ENCODE measurements around the gene FIGNL1.

DNA sequence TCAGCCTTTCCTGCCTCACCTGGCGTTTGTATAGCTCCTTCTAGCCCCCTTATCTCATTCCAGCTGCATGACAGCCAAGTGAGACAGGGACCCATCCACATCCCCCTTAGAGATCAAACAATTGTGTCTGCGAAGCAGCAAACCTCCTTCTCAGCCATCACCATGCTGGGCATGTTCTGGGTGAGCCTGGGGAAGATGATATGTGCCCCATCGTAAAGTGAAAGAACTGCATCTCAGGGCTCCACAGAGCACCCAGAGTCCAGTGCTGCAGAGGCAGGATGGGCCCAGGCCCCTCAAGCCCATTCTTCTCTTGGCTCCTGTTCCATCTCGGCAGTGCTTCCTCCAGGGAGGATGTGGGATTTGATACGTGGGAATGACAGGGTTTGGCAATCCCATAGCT is 43.2 kb downstream of the FIGNL1 start:
- TF ChIP-seq, protein P1, sequence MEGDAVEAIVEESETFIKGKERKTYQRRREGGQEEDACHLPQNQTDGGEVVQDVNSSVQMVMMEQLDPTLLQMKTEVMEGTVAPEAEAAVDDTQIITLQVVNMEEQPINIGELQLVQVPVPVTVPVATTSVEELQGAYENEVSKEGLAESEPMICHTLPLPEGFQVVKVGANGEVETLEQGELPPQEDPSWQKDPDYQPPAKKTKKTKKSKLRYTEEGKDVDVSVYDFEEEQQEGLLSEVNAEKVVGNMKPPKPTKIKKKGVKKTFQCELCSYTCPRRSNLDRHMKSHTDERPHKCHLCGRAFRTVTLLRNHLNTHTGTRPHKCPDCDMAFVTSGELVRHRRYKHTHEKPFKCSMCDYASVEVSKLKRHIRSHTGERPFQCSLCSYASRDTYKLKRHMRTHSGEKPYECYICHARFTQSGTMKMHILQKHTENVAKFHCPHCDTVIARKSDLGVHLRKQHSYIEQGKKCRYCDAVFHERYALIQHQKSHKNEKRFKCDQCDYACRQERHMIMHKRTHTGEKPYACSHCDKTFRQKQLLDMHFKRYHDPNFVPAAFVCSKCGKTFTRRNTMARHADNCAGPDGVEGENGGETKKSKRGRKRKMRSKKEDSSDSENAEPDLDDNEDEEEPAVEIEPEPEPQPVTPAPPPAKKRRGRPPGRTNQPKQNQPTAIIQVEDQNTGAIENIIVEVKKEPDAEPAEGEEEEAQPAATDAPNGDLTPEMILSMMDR (conservative IDR thresholded peaks at IDR 0.05 in 1 of 2, IDR thresholded peaks at IDR 0.05 in 1 of 2; ENCODE audit: extremely low read depth in 1 of 2, insufficient read depth in 1 of 2, low read depth in 1 of 2, low read length in 2 of 2): no peak
- TF ChIP-seq EZH2 (IDR thresholded peaks at IDR 0.05; ENCODE audit: borderline replicate concordance, low read length): no peak
